Muscle of back (tissue), 11 donors: Measurements from ENCODE around the gene ATG4A. TPM values are rescaled to one million over a fixed set of nuclear protein-coding genes. Genes with fewer than 3 reads are reported as not detected.
A peak's percentile ranks its signal among the peaks of the same experiment; 100 is the strongest.

Experiments used
- DNase-seq, 3 donors: peaks; one replicate each; pipeline versions ENCODE4 v3.0.0 to v3.0.0-alpha.2; 2013
- polyA plus RNA-seq, 10 donors: library from polyadenylated mRNA; unstranded; fragments of 120-200 nt; gene quantifications; one replicate each; pipeline ENCODE4 v1.2.1, GENCODE V29; 2013; ENCODE audit not compliant: insufficient read length in 10 of 10

ATG4A gene
- polyA plus RNA-seq, 10 donors: 14.4 to 32.3 (median 24.0) TPM

DNA sequence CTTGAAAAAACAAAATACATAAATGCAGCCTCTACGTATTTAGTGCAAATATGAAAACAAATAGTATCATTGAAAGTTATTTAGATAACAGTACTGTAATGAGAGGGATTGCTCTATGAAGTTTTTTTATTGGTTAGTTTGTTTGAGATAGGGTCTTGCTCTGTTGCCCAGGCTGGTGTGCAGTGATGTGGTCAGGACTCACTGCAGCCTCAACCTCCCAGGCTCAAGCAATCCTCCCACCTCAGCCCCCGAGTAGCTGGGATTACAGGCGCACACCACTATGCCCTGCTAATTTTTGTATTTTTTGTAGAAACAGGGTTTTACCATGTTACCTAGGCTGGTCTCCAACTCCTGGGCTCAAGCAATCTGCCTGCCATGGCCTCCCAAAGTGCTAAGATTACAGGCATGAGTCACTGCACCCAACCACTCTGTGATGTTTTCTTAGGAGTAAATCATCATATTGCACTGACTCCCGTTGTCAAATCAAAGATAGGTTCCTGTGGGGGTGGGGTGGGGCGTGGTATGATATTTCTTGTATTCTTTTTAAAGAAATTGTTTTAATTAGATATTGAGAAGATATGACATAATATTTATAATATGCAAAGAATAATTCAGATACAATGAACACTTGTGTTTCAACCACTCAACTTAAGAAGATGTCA, 75.8 kb downstream of the ATG4A start:
- DNase-seq: peak in 1 of 3 donors; percentile 4

DNA sequence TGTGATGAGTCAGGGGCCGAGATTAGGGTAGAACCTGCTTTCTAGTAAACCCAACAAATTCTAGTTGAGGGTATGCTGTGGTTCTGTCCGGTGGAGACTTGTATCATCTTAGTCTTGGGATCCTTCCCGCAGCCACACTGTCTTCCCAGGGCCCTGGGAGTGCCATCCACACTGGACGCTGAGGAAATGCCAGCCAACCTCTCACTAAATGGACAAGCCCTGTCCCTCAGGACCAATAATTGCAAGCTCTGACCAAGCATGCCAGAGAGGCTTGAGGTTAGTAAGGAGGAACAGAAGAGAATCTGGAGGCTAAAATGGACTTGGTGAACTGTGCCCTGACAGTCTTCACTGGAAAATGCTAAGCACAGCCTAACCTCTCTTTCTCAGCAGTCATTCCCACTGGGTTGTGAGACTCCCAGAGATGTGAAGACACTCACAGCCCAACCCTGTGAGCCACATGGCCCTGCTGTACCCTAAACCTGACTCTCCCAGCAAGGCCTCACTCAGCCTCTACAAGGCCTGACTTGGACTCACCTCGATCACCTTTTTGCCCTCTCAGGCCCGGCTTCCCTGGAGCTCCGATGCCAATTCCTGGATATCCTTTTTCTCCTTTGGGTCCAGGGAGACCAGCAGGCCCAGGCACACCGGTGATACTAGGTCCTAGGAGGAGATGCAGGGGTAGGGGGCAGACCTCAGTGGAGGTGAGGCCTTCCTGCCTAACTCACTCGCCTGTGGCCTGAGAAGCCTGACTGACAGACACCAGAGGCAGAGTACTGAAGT, 77.6 kb downstream of the ATG4A start:
- no peak for DNase-seq

DNA sequence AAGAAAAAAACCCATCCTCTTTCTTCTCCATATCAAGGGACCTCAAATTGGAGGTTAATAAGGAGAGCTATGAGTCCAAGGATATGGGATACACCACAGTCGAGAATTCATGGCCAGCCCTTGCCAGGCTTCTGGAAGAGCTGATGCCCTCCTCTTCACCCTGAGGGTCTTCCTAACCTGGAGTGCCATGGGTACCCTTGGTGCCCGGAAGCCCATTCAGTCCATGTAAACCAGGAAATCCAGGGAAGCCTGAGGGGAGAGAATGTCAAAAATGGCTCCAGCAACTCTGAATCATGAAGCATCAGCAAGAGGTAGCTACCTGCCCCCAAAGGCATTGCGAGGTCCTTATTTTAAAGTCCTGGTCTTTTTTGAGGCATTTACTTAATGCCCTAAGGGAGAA, 78.2 kb downstream of the ATG4A start:
- no peak for DNase-seq

DNA sequence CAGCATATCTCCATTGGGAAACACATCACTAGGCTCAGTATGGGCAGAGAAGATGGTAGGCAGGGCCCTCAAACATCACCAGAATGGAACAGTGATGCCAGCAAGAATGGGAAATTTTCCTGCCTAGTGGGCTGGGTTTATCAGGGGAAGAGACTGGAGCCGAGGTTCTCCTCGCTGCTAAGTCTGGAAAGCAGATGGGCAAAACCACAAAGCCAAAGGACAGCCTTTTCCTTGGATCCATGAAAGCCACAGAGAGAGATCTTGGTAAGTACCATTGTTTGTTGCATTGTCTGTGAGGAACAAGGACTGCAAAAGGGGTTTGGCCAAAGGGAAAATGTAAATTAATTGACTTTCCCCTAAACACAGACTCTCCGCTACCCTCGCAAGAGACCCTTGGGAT, 80.1 kb downstream of the ATG4A start:
- no peak for DNase-seq

DNA sequence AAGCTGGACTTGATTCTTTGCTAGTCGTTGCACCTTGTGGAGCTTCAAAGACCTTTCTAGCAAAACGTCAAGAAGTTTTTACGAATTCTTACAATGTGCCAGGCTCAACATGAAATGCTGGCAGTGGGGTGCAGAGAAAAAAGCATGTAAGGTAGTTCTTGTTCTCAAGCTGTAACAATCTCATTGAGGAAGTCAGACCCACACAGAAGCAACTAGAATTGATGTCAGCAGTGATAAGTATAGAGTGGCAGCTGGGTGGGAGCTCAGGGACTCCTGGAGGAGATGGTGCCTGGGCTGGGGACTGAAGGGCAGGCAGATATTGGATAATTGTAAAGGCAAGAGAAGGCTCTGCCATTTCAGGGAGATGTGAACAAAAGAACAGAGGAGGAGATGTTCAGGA, 82.3 kb downstream of the ATG4A start:
- DNase-seq: no peak

DNA sequence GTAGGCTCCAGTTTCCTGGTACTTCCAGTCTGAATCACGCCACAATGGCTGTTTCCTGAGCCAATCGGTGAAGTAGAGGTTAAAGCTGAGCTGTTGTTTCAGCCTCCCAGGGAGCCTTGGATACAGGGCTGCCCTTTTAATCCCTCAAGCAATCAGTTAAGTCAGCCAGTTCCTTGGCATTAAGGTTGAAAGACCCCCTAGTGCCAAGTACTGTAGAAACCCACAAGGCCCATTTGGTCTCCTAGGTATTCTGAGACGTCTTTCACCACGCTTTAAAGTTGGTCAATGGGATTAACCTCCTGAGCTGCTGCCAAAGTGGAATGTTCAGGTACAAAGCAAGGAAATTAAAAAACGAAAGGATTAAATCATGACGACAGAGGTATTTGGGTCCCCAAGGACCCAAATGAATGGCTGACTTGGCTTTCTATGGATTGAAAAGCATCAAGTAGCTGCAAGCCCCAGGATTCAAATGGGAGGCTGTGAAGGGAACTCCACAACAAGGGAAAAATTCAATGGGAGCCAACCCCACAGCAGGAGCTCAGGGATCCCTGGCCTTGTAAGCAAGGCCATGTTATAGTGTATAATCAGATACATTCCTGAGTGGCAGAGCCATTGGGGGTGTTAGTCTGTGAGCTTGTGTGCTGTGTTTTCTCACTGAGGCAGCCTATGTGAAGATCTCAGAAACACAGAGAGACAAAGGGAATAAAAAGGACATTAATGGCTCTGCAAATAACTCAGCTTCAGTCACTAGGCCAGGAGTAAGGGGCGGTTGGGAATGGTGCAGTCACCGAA, 86.0 kb downstream of the ATG4A start:
- no peak for DNase-seq

DNA sequence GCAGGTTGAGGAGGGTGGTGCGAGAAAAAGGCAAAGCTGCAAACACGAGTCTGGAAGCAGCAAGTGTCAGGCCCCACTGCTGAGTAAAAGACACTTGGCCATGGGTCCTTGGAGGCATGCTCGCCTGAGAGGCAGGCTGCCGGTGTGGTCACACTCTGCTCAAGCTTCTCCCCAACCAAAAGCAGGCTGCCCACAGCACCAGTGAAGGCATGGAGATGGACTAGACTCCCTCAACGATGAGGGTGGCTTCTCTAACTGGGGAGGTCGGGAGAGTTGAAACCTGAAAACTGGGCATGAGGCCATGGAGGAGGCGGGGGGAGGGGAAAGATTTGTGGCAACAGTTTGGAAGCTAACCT, 86.5 kb downstream of the ATG4A start:
- no peak for DNase-seq

DNA sequence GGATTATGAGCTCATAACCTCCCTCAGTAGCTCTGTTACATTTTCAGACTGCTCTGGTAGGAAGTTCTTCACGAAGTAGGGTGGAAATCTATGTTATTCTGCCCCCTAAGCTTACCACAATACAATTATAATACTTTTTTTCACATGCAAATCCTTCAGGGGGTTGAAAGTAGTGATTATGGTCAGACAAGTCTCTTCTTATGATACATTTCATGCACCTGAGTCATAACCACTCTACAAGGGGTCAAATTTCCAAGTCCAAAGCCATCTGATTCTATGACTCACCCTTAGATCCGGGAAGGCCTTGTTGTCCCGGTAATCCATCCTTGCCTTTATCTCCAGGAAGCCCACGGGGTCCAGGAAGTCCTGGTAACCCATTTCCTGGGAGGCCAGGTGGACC, 95.2 kb downstream of the ATG4A start:
- DNase-seq: peak in 1 of 3 donors; percentile 35

DNA sequence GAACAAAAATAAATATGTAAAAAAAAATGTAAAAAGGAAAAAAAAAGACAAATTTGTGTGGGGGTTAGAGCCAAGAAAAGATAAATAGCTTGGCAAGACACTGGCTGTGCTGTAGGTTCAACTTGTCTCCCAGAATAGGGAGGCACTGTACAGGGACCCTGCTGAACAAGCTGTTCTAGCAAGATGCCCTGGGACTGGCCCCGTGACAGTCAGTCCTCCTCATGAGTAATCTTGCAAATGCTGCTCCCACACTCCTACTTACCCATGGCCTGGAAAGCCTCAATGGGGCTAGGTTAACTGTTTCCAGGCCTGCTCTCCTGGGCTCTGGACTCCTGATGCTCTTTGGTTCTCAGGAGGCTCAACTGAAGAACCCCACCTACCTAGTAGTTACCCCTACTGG, 106.8 kb downstream of the ATG4A start:
- DNase-seq: no peak

DNA sequence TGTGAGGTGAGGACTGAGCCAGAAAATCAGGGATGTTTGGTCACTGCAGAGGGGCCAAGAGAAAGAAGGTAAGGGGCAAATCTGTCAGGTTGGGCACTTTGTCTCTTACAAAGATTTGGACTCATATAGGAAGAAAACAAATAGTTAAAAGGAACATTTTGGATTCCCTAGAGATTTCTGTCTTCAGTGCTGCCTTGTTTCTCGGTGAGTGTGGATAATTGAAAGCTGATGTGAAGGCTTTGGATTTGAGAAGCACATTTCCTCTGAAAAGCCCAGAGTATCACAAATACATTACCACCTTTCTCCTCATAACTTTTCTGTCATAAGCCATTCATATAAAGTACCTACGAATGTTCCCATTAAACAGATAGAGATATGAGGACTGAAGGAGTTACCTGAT, 107.5 kb downstream of the ATG4A start:
- DNase-seq: no peak

DNA sequence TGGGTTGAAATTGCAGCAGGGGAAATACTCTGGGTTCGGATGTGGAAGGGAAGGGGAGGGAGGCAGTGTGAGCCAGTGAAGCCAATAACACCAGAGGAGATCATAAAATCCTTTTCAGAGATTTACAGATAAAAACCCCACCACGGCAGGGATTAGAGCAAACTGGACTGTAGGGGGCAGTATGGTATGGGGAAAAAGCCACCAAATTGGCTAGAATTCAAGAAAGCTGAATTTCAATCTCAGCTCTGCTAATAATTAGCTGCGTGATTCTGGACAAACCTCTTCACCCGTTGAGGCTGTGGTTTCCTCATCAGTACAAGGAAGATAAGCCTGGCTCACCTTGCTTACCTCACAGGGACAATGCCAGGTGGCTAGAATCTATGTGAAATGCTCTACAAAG, 108.1 kb downstream of the ATG4A start:
- peak in 2 of 3 donors; percentile 18 to 48 for DNase-seq

DNA sequence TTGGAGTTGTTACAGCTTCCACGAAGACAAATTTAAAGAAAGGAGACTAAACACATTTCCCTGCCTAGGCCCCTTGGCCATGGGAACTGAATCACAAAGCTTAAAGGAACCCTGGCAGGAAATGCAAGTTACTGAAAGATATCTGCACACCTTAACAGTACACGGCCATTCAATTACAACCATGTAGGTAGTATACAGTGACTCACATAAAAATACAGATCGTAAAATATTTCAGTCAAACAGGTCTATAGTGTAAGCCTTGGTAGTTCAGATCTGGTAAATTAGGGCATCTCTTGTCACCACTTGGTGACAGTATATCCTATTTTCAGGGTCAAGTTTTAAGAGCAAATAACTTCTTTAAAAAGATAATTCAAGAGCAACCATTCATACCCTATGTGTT, 112.0 kb downstream of the ATG4A start:
- no peak for DNase-seq

Other genes starting within 250 kb of the ATG4A start
- gene TEX13B, start 109.4 kb upstream of the ATG4A start, polyA plus RNA-seq: not detected
- gene VSIG1, start 46.7 kb upstream of the ATG4A start, polyA plus RNA-seq: 1 to 10 TPM in 1 of 10 donors, under 1 TPM in 9; 0.11 to 1.5 (median 0.26) TPM
- 10 to 100 TPM; 49.2 to 61.8 (median 56.2) TPM for gene PSMD10, start 236 bp upstream of the ATG4A start, polyA plus RNA-seq